ENCODE data around the gene GRIK4. TPM values are rescaled to one million over a fixed set of nuclear protein-coding genes. Genes with fewer than 3 reads are reported as not detected.
A peak's percentile ranks its signal among the peaks of the same experiment; 100 is the strongest.

GRIK4 gene
- total and polyA plus RNA-seq, 2 donors (not counting 3 experiments of a cell fraction or from before 2014, with no cell fraction given) = 0.81 to 1.6 TPM

GRCh38 chr11:120929664-120930154, 418.2 kb downstream of the GRIK4 start:
- Histone ChIP-seq H4K20me1 (replicated peaks; ENCODE audit: control insufficient read depth, extremely low read depth, insufficient read depth, low read length) (no peaks in the 10 kb centered on the region), H3K79me2 (ENCODE audit: control insufficient read depth, insufficient read depth, low read length) (no peaks in the 10 kb centered on the region), H3K4me2 (ENCODE audit: insufficient read depth, low read length) (no peak overlapping the region), H3K4me3 (replicated peaks in 1 of 3; ENCODE audit: insufficient read depth in 1 of 3, low read depth in 1 of 3, low read length in 3 of 3) (no peak overlapping the region), H3K9me3 (replicated peaks; ENCODE audit: control insufficient read depth, insufficient read depth, low read length) (no peaks in the 10 kb centered on the region), H3K9me1 (replicated peaks; ENCODE audit: control insufficient read depth, extremely low read depth, insufficient read depth, low read length) (no peaks in the 10 kb centered on the region), H3K4me1 (ENCODE audit: control insufficient read depth, extremely low read depth, insufficient read depth, low read length) (no peaks in the 10 kb centered on the region), H3K27me3 (ENCODE audit: control insufficient read depth in 2 of 2, insufficient read depth in 2 of 2, low read length in 2 of 2) (no peaks in the 10 kb centered on the region), H3K9ac (replicated peaks; ENCODE audit: extremely low read depth, insufficient read depth, low read length) (no peak overlapping the region), H2AFZ (ENCODE audit: low read depth, low read length) (no peak overlapping the region), H3K27ac (ENCODE audit: insufficient read depth, low read depth, low read length) (no peak overlapping the region), H3K36me3 (ENCODE audit: control insufficient read depth in 2 of 2, extremely low read depth in 1 of 2, insufficient read depth in 2 of 2, low read length in 2 of 2) (no peaks in the 10 kb centered on the region)
- BruUV-seq (replicated peaks) = no TSS peak
- ChIA-PET CTCF (interaction anchor here (0.7 to 2.6 kb wide), 14 partner anchors 11 to 419 kb away, joined by 3 to 43 read pairs (median 4); partner anchors contain the start of genes GRIK4 and TBCEL), POLR2A (no interaction called here)
- TF ChIP-seq CTCF (IDR thresholded peaks at IDR 0.05; ENCODE audit: extremely low read depth in 1 of 2, insufficient read depth in 1 of 2, low read depth in 1 of 2, low read length in 2 of 2) = peak; percentile 67 to 80
- no peak for TF ChIP-seq JUN (IDR thresholded peaks at IDR 0.05; ENCODE audit: borderline replicate concordance, insufficient read depth, insufficient read length, low read depth)
- intact Hi-C loops (cut with micrococcal nuclease) (loop anchor here (1.0 to 10.0 kb wide), 3 partner anchors 175 to 418 kb away; partner anchors contain the start of gene GRIK4), dilution Hi-C loops (cut with MboI; ENCODE audit: extremely low pct_ligation_motif_present, low sequenced_read_pairs) (no loop called here)
- peak; percentile 40 for DNase-seq (ENCODE audit: low read depth, low spot score)
- FAIRE-seq = peak; percentile 69

GRCh38 chr11:120931057-120931779, 419.7 kb downstream of the GRIK4 start:
- Histone ChIP-seq H3K9me1 (replicated peaks; ENCODE audit: control insufficient read depth, extremely low read depth, insufficient read depth, low read length) (no peaks in the 10 kb centered on the region), H3K36me3 (ENCODE audit: control insufficient read depth in 2 of 2, extremely low read depth in 1 of 2, insufficient read depth in 2 of 2, low read length in 2 of 2) (no peaks in the 10 kb centered on the region), H3K27ac (ENCODE audit: insufficient read depth, low read depth, low read length) (no peak overlapping the region), H3K4me3 (replicated peaks in 1 of 3; ENCODE audit: insufficient read depth in 1 of 3, low read depth in 1 of 3, low read length in 3 of 3) (no peak overlapping the region), H2AFZ (ENCODE audit: low read depth, low read length) (no peak overlapping the region), H3K9me3 (replicated peaks; ENCODE audit: control insufficient read depth, insufficient read depth, low read length) (no peaks in the 10 kb centered on the region), H3K9ac (replicated peaks; ENCODE audit: extremely low read depth, insufficient read depth, low read length) (no peak overlapping the region), H3K27me3 (ENCODE audit: control insufficient read depth in 2 of 2, insufficient read depth in 2 of 2, low read length in 2 of 2) (no peaks in the 10 kb centered on the region), H3K79me2 (ENCODE audit: control insufficient read depth, insufficient read depth, low read length) (no peaks in the 10 kb centered on the region), H4K20me1 (replicated peaks; ENCODE audit: control insufficient read depth, extremely low read depth, insufficient read depth, low read length) (no peaks in the 10 kb centered on the region), H3K4me2 (ENCODE audit: insufficient read depth, low read length) (no peak overlapping the region), H3K4me1 (ENCODE audit: control insufficient read depth, extremely low read depth, insufficient read depth, low read length) (no peaks in the 10 kb centered on the region)
- TF ChIP-seq FOS (IDR thresholded peaks at IDR 0.05; ENCODE audit: borderline replicate concordance, insufficient read depth, low read length) = no peak
- no peak for TF ChIP-seq POLR2A (IDR thresholded peaks at IDR 0.05; ENCODE audit: low read depth, low read length)
- TF ChIP-seq CTCF (IDR thresholded peaks at IDR 0.05; ENCODE audit: extremely low read depth in 1 of 2, insufficient read depth in 1 of 2, low read depth in 1 of 2, low read length in 2 of 2) = no peak
- TF ChIP-seq JUN (IDR thresholded peaks at IDR 0.05; ENCODE audit: borderline replicate concordance, insufficient read depth, insufficient read length, low read depth) = no peak
- no peak for TF ChIP-seq MAX (IDR thresholded peaks at IDR 0.05; ENCODE audit: insufficient read depth, insufficient read length)
- no peak for TF ChIP-seq POLR2AphosphoS5 (IDR thresholded peaks at IDR 0.05; ENCODE audit: insufficient read depth, low read depth, low read length)
- TF ChIP-seq EZH2 (IDR thresholded peaks at IDR 0.05; ENCODE audit: borderline replicate concordance, low read depth, low read length, severe bottlenecking) = no peak
- no peak for TF ChIP-seq GATA2 (IDR thresholded peaks at IDR 0.05; ENCODE audit: insufficient read depth, insufficient read length, low read depth, low read length)
- TF ChIP-seq MYC (IDR thresholded peaks at IDR 0.05; ENCODE audit: low read depth, low read length) = no peak
- no TSS peak for BruUV-seq (replicated peaks)
- intact Hi-C loops (cut with micrococcal nuclease) = no loop called here
- dilution Hi-C loops (cut with MboI; ENCODE audit: extremely low pct_ligation_motif_present, low sequenced_read_pairs) = no loop called here
- DNase-seq (ENCODE audit: low read depth, low spot score) (no peak), FAIRE-seq (no peak)
- POLR2A ChIA-PET = no interaction called here
- CTCF ChIA-PET = interaction anchor here (0.7 to 2.6 kb wide), 5 partner anchors 22 to 686 kb away, joined by 3 to 43 read pairs (median 7); partner anchors contain the start of gene GRIK4
